Stimulated activated CD4-positive, alpha-beta T cell treated with anti-CD3 and anti-CD28 coated beads, Interleukin-15, amount 100 ng/mL, for 24 hours (primary cell): ENCODE results near the gene CNTN4.

Experiments
- DNase-seq: peaks from one replicate; pipeline ENCODE4 v3.0.0-alpha.2; 2020

CNTN4 gene

DNA sequence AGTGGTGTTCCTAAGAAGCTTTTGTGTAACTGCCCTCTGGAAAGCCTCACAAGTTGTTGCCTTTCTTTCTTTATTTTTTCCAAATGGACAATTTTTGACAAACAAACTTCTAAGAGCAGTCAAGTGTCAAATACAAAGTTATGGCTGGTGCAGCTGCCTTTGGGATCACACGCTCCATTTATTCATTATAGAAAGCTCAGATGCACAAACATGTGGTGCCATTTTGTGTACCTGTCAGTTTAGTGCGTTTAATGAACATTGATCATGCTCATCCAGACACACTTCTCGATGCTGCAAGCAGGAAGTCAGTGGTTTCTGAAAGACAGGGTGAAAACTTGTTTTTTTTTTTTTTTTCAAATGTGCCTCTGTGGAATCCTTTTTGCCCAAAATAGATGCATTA, 324.5 kb downstream of the CNTN4 start:
- DNase-seq, result no peak

DNA sequence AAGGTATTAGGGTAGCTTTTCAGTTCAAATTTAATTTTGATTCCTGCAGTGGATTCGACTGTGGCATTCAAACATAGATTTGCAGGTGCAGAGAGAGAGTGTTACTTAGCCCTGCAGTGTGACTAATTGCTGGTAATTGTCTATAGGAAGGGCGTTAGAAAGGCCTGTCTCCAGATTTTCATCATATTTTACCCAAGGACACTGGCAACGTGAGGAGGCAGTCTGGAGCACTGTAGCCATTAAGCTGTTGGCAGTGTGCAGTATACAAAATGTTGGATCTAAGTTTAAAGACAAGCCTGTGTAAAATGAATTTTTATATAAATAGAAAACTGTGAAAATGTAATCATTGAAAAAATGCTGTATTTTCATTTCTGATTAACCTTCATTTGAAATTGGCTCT, 342.9 kb downstream of the CNTN4 start:
- DNase-seq, result no peak

DNA sequence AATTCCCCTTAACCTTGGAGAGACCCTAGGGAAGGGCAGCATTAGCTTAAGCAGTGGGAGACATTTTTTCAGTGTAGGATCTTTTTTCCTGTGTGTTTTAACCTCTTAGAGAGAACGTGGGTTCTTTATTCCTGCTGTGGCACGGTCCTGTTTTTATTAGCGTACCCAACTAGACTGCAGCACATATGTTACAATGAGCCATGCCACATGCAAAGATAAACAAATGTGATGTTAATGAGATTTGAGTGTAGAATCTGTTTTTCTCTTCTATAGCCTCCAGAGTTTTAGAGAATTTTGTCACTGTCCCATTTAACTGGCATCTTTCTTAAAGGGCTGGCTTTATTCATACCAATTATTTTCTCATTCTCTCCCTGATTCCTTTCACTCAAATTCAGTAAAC, 347.5 kb downstream of the CNTN4 start:
- DNase-seq, result no peak

DNA sequence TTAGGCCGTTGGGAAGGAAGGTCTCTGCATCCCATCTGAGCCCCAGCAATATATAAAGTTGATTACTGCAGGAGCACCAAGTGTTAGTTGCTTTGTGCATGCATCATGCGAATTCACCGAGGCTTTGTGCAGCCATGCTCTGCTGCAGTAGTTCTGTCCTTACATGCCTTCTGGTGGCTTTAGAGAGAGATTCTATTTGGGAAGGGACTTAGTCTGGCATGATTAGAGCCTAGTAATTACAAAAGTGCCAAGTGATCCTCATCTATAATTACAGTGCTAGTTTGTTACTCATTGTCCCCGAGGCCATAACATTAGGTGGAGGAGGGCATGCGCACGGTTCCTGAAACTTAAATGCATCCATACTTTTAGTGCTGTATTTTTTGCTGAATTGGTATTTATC, 353.6 kb downstream of the CNTN4 start:
- DNase-seq, result no peak

DNA sequence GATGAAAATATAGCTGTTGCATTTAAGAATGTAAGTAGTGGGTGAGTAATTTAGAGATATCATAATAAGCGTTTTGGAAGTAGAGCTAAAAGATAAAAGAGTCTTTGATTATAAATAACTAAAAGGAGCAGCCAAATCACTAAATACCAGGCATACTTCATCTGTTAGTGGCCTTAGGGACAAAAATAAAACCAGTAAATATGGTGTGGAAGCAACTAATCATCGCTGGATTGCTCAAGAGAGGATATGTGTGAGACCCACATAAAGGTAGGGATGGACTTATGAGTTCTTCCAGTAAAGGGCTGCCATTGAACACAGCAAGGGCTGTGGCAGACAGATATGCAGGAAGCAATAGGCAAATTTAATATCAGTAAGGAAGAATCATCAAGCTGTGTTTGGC, 356.2 kb downstream of the CNTN4 start:
- no peak for DNase-seq

DNA sequence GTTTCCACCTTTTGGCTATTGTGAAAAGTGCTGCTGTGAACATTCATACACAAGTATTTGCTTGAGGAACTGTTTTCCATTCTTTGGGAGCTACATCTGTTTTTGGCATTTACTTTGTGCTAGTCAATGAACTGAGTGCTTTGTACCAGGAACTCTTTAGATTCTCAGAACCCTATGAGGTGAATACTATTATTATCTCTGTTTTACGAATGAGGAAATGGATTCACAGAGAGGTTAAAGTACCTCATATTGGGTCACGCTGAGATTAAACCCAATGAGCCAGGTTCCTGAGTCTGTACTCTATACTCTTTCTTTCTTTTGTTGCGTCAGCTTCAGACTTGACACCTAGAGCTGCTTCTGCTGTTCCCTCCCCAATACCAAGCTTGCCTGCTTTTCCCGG, 358.1 kb downstream of the CNTN4 start:
- DNase-seq, result no peak

DNA sequence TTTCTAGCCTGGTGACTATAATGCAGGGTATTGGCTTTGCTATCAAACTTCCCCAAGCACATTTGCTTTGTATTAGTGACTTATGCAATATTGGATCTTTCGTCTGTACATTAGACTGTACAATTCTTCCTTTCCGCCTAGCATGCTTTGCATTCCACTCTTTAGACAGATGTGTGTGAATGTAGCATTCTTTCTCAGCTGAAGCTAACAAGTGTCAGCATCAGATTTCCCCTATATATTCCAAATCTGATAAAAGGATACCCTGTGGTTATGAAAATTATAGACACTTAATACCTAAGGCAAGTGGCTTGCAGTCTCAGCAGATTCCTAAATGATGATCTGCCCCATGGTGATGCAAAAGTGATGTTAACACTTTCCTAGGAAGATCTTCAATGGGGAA, 360.1 kb downstream of the CNTN4 start:
- no peak for DNase-seq

DNA sequence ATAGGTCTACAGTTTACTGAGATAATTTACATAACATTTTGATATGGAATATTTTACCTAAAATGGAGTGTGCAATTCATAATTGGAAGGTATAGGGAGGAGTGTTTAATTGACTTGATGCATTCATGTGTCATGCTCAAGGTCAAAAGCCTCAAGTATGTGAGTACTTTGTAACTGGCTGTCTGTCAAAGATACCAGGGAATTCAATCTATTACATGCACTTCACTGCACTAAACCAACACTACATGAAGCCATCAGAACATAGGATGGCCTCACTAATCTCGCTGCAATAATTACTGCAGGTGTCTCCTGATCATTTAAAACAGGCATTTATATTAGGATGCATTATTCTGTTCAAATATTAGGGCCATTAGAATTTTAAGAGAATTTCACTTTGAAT, 367.2 kb downstream of the CNTN4 start:
- no peak for DNase-seq

DNA sequence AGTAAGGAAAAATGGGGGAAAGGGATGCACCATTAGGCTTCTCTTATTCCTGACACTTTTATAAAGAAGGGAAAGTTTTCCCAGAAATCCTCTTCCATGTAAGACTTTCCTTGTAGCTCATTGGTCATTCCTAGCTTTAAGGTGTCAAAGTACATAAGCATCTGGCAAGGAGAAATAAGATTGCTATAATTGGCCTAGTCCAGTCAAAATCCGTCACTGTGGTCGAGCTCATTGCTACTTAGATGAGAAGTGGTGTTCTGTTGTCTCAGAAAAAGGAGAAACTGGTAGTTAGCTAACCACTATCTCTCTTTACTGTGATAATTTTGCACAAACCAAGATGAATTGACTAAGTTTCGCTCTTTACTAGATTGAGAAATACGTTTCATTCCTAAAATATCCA, 370.1 kb downstream of the CNTN4 start:
- no peak for DNase-seq

DNA sequence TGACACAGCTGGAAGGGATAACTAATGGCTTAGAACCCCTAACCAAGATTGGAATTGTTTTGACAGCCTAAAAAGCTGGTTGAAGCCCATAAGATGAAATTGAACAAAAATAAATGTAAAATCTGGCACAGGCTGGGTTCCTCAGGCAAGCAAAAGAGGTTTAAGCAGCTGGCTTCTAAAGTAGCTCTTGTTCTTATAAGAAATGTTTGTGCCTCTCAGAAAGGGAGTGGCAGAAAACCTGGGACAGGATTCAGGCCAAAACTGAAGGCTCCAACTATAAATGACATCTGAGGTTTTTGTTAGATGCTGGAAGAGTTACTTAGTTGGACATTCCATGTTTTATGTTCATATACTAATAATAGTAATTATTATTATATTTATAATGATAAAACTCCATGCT, 378.3 kb downstream of the CNTN4 start:
- DNase-seq, result no peak

DNA sequence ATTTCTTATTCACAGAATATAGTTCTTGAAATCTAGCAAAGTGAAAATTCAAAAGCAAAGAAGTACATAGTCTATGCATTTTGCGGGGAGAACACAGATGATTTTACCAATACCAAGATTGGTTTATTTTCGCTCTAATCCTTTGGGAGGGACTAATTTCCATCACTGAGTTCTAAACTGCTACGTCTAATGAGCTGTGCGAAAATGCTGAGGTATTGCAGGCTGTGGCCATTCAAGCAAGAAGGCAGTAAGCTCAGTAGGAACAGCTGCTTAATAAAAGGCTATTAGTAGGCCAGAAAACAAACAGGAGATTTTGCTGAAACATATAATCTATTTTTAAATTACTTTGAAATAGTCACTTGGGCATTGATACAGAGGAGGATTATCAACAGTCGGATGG, 379.0 kb downstream of the CNTN4 start:
- DNase-seq, result no peak

DNA sequence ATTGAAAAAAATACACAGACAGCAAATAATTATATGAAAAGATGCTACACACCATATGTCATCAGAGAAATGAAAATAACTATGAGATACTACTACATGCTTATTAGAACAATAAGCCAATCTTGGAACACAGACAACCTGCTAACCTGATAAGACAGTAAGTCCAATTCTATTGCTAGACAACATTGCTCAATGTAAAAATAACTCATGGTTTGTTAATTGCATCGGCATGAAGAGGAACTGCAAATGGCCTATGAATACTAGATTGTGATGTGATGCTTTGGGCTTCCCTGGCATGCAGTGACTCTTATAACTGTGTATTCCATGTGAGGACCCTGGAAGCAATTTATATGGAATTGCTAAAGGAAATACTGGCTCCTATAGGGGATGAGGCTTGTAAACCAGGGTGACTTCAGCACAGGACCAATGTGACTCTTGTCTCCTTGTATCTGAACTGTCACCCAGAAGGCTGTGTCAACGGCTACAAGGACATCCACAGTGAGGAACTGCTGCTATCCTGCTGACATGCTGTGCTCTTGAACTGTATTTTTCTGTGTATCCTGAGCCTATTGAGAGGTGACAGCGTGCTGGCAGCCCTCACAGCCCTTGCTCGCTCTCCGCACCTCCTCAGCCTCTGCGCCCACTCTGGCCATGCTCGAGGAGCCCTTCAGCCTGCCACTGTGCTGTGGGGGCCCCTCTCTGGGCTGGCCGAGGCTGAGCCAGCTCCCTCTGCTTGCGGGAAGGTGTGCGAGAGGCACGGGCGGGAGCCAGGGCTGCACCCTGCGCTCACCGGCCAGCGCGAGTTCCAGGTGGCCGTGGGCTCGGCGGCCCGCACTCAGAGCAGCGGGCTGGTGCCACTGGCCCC, 385.7 kb downstream of the CNTN4 start:
- DNase-seq, result no peak

DNA sequence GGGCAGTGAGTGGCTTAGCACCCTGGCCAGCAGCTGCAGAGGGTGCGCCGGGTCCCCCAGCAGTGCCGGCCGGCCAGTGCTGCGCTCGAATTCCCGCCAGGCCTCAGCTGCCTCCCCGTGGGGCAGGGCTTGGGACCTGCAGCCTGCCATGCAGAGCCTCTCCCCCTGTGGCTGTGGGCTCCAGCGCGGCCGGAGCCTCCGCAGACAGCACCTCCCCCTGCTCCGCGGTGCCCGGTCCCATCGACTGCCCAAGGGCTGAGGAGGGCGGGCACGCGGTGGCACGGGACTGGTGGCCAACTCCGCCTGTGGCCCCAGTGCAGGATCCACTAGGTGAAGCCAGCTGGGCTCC, 386.3 kb downstream of the CNTN4 start:
- no peak for DNase-seq

DNA sequence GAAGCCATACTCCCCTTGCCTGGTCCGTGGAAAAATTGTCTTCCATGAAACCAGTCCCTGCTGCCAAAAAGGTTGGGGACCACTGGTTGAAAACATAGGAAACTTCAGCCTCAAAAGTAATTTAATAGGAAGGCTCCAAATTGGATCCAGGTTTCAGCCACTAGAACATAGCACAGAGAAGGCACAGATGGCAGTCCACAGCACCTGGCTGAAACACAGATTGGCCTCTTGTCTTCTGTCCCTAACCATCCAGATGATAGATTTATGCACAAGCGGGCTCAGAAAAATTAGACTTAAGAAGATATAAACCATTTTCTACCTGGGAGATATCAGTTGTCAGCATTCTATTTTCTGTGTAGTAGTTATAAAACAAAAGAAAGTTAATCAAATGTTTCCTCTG, 397.1 kb downstream of the CNTN4 start:
- DNase-seq, result no peak

DNA sequence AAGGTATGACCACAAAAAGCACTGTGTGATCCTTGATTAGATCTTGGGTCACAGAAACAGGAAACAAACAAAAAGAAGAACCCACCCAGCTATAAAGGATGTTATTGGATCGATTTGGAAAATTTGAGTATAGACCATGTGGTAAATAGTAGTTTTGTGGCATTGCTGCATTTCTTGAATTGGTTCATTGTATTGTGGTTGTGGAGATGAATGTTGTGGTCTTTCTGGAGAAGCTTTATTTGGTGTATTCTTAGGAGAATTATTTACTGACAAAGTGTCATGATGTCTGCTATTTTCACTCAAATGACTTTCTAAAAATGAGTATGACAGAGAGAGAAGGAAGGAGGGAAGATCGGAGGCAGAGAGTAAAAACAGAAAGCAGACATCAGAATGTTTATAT, 406.2 kb downstream of the CNTN4 start:
- DNase-seq, result no peak

DNA sequence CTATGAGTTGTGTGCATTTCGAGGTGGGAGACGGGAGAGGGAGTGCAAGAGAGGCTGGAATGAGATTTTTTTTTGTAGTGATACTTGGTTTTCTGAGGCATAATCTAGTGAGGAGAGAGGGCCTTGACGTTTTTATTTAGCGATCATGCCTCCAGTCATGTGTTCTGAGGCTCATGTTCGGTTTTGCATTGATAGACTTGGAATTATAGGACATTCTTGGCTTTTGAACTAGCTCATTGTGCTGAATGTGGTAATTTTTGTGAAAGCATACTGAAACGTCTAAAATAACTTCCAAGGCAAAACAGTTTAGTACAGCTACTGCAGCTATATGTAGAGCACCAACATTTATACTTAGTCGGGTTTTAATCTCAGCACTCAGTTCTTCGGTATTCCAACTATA, 408.1 kb downstream of the CNTN4 start:
- DNase-seq, result no peak

DNA sequence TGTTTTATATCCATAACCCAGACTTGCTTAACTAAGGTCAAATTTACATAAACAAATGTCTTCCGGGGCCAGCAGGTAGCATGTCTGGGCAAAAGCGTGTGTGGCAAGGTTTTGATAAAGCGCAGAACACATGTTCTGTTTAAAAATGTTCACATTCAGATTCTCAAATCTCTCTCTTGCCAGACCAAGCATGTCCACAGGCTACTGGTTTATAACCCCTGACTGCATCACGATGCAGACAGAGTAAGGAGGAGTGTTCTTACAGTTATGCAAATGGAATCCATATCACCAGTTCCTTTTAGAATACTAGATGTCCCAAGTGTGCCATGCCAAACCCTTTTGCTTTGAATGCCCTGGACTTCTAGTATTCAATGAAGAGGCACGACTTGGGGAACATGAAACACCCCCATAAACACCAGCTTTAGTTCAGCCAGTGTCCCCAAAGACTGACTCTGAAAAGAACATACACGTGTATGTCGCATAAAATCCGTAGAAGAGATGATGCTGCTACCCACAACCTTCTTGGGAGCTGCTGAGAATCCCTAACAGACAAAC, 412.0 kb downstream of the CNTN4 start:
- DNase-seq, result no peak

DNA sequence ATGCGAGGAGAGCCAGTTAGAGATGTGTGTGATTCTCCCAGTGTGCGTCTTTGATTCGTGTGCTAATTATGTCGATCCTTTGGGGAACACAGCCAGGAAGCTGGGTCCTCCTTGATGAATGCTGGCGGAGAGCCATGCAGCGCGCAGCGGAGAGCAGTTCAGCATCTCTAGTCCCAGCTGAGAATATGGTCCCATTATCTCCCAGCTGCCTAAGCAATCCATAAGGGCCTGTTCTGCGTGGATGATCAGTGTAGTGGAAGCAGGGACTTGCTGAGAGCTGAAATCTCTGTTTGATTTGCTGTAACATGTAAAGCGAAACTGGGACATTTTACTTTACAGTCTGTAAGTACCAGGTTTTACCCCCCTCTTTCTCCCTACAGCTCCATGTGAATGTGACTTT, 412.7 kb downstream of the CNTN4 start:
- no peak for DNase-seq

DNA sequence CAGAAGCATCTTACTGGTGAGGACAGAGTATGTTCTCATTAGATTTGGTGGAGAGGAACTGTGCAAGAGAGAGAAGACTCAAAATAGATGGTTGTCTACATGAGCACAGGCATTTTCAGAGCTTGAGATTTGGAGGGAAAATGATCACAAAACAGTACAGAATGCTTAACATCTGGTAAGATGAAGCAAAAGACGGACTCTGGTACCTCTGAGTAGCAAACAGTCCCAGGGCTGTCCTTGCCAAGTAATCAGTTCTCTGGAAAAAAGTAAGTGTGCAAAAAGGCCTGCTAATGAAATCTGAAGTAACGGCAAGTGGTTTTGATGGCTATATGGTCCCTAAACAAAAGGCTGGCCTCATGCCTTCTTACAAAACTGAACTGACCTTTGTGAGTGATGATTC, 414.2 kb downstream of the CNTN4 start:
- no peak for DNase-seq

DNA sequence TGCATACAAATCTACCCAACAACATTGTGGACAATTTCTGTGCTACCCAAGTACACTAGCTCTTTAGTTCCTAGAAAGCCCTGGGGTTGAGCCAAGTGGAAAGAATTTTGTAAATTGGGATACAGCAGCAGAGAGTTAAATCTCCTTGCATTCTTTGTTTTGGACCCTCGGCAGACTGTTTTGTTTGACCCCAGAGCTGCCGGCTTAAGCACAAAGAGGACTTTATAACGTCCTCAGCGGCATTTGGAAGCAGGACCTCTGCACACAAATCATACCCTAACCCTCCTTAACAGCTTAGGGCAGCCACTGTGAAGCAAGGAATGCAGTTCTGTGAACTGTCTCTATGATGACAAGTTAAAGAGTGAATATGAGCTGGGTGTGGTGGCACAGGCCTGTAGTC, 415.3 kb downstream of the CNTN4 start:
- DNase-seq, result no peak

DNA sequence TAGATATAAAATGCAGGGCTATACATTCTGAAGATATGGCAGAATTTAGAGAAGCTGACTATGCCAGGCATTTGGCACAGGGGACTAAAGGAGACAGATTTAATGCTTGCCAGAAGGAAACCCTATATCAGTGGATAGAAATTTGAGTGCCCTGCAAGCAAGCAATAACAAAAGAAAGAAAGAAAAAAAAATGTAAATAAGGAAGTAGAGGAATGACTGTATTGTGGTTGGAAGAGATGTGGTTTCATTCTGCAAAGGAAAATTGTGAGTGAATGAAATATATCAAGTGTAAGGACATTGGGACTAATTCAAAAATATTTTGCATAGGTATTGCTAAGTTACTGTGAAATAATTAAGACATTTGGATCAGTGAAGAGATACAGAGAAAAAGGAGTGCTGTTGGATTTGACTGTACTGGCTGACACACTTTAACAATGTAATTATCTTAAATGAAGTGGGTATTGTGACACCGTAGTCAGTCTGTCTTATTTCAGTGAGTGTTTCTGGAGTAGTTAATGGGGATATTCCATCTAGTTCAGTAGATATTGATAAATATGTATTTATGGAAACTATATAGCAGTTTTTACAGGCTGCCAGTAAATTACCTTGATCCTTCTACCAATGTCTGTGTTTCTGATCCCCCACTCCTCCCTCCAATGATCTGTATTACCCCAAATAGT, 418.2 kb downstream of the CNTN4 start:
- DNase-seq, result no peak

DNA sequence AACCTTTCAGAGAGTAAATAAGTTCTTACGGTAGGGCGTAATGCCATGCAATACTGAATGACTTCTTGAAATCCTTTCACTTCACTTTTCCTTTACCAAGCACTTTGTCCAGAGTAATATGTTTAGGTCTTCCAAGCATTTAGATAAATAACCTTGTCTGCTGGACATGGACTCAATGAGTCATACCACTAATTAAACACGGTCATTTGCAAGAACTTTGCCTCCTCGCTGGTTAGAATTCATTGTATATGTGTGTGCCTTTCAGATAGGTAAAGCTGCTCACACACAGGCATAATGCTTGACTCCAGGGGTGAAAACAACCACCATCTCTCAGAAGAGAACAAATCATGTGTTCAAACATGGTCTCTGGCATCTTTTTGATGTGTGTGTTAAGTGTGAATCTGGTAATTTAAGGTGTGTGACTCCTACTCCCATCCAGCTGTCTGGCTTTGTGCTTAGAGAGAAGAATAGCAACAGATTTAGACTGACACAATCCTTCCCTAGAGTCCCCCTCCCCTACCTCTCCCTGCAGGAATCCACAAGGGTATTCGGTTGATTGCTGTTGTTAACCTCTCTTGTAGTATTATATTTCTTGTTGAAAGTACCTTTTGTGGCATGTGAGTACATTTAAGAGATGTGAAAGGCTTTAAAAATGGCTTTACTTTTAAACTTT, 419.0 kb downstream of the CNTN4 start:
- no peak for DNase-seq

DNA sequence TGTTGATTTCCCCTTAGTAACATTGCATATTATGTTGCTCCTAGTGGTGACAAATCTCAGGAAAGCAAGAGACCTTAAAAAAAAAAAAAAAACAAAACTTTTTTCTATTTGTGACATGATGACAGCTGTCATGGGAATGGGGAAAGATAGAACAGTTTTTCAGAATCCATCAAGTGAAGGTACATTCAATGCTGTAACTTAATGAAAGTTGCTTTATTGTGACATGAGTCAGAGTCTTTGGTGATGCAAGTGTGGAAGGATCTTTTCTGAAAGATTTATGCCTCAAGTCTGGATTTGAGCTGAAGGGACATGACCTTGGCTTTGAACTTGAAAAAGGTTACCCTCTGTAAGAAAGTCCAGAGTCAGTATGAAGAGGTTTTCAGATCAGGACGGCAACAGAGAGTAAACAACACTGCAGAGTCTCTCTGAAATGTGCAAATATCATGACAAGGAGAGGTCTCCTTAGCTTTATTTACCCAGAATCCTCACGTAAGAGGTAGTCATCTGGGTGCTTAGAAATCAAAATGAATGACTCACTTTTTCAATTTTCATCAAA, 424.7 kb downstream of the CNTN4 start:
- no peak for DNase-seq

DNA sequence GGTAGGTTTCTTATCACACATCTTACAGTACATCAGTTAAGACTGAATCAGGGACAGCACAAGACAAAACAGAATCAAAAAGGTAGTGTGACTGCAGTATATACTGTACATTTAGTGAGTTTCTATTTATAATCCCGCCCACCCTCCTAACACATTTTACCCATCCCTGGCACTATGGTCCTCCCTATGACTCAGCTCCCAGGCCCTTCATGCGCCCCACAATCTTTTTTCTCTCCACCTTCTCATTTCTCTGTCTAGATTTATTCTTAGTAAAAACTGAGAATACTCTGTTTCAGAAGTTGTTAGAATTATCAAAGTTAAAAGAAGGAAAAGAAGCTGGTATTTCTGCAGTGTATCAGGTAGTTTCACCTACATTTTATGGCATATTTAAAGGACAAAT, 427.3 kb downstream of the CNTN4 start:
- no peak for DNase-seq
